SH-SY5Y (cell line): Measurements from ENCODE around the gene MFAP4.

ENCODE experiments used
- GATA2 ChIP-seq: IDR thresholded peaks from 2 replicates; pipeline ENCODE4 v1.6.1; 2011; ENCODE audit warnings: mild to moderate bottlenecking, low read depth, low read length
- GATA3 ChIP-seq: IDR thresholded peaks from 2 replicates; pipeline ENCODE4 v1.6.1; 2011; ENCODE audit warnings: low read depth, mild to moderate bottlenecking, low read length, moderate library complexity

DNA sequence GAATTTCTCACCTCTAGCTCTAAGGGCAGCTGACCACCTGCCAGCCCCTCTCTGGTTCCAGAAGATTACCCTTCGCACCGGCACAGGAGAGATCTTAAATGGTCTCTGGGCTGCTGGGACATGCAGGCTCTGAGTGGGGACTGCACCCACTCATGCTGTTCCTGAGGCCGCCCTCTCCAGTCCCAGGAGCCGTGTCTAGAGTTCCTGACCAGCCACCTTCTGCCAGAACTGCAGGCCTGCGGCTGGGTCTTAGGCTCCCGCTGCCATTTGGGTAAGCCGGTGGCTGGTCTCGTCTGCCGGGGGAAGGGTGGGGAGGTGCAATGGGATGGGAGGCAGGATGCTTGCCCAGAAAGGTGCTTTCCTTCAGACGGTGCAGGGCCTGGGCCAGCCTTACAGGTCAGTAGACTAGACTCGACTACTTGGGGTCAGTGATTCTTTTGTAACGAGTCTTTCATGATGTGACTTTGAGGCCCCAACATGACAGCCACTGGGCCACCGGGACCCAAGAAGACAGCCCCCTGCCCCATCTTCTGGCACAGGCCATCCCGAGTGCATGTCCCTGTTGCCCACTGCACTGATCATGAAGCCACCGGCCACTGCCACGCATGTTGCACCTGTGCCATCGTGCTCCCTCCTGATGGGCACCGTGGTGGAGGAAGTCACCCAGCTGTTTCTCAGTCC, 50.9 kb downstream of the MFAP4 start:
- no peak for TF ChIP-seq GATA2
- no peak for TF ChIP-seq GATA3
